Lower lobe of right lung (tissue), 2 donors: ENCODE results near the gene C2CD4C. TPM values are rescaled to one million over a fixed set of nuclear protein-coding genes. Genes with fewer than 3 reads are reported as not detected.

Experiments used
- ATAC-seq, 2 donors: fragments of 200-7000 bp; cut with Tn5 transposase; one replicate each; pipeline ENCODE4 v1.9.1; 2020 to 2022; ENCODE audit warnings: mild to moderate bottlenecking in 2 of 2, moderate library complexity in 2 of 2
- DNase-seq: peaks from one replicate; pipeline ENCODE4 v3.0.0-alpha.2; 2020
- H3K27ac ChIP-seq: fragments of 200-600 bp; one replicate; pipeline ENCODE4 v1.8.0; 2022
- H3K27me3 ChIP-seq: fragments of 200-600 bp; one replicate; pipeline ENCODE4 v1.8.0; 2022; ENCODE audit warnings: low read depth
- H3K36me3 ChIP-seq: fragments of 200-600 bp; one replicate; pipeline ENCODE4 v1.8.0; 2022; ENCODE audit warnings: mild to moderate bottlenecking
- H3K4me1 ChIP-seq: fragments of 200-600 bp; one replicate; pipeline ENCODE4 v1.8.0; 2022
- H3K4me3 ChIP-seq: fragments of 200-600 bp; one replicate; pipeline ENCODE4 v1.8.0; 2022; ENCODE audit warnings: mild to moderate bottlenecking
- H3K9me3 ChIP-seq: fragments of 200-600 bp; one replicate; pipeline ENCODE4 v1.8.0; 2022
- intact Hi-C: fragments of 100-400 bp; cut with DNase I; formaldehyde crosslinking; loops from one replicate; pipeline ENCODE4 v1.11.0; 2022
- total RNA-seq: library from RNA; stranded (reverse); fragmentation: NEBNext Ultra II Directional; extraction: Animal tissue kit (Norgen Biotek cat#: 25700); gene quantifications from one replicate; pipeline ENCODE4 v1.2.1, GENCODE V29; 2021
- TF ChIP-seq, protein P1 (sequence below): fragments of 200-600 bp; IDR thresholded peaks from one replicate; pipeline ENCODE4 v1.8.0; 2022; ENCODE audit warnings: antibody characterized with exemption, mild to moderate bottlenecking
- donor health status: DM: no; HTN: yes; CAD: no; lungs with severe emphysema.

The C2CD4C gene
- total RNA-seq, 1 donor from 2014 or later, result 2.2 TPM

DNA sequence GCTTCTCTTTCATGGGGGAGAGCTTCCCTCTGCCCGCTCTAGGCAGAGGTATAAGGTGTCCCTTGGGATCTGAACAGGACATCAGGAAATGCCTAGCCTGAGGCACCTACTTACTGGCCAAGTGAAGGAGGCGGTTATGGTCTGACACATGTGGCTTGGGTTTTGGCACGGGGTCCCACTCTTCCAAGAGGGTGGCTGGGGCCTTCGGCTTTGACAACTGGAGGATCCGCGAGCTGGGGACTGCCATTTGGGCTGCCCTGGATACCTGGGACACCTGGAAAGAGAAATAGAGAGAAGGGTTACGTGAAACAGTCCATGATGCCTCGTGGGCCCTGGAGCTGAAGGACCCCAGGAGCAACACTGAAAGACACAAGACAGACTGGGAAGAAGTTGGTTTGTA, 42.0 kb downstream of the C2CD4C start:
- H3K27ac ChIP-seq, result no peak overlapping the region
- no peak overlapping the region for H3K4me3 ChIP-seq
- peaks cover 4% of the 10 kb centered on the region for H3K4me1 ChIP-seq
- DNase-seq (no peak), ATAC-seq (no peak)
- intact Hi-C loops, result no loop called here
- no peaks in the 10 kb centered on the region for H3K36me3 ChIP-seq
- H3K27me3 ChIP-seq, result peaks cover 7% of the 10 kb centered on the region
- TF ChIP-seq, protein P1, sequence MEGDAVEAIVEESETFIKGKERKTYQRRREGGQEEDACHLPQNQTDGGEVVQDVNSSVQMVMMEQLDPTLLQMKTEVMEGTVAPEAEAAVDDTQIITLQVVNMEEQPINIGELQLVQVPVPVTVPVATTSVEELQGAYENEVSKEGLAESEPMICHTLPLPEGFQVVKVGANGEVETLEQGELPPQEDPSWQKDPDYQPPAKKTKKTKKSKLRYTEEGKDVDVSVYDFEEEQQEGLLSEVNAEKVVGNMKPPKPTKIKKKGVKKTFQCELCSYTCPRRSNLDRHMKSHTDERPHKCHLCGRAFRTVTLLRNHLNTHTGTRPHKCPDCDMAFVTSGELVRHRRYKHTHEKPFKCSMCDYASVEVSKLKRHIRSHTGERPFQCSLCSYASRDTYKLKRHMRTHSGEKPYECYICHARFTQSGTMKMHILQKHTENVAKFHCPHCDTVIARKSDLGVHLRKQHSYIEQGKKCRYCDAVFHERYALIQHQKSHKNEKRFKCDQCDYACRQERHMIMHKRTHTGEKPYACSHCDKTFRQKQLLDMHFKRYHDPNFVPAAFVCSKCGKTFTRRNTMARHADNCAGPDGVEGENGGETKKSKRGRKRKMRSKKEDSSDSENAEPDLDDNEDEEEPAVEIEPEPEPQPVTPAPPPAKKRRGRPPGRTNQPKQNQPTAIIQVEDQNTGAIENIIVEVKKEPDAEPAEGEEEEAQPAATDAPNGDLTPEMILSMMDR, result no peak
- H3K9me3 ChIP-seq, result no peaks in the 10 kb centered on the region

DNA sequence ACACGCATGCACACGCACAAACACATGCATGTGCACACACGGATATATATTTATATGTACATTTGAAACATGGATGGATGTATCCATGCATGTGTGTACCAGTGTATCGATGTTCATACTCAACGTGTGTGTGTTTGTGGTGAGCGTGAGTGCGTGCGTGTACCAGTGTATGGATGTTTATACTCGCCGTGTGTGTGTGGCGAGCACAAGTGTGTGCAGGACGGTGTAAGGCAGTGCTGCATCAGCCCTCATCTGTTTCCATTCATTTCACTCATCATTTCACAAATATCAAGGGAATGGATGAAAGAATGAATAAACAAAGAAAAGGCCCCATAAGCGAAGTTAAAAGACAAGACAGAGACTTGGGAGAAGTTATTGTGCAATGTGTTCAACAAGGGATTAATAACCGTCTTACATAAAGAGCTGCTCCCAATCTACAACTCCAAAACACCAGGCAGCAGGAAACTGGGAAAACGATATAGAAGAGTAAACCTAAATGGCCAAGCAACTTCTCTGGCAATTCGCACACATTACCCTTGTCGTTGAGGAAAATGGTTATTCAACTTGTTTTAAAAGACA, 42.7 kb downstream of the C2CD4C start:
- H3K27me3 ChIP-seq, result peaks cover 4% of the 10 kb centered on the region
- ATAC-seq (no peak), DNase-seq (no peak)

DNA sequence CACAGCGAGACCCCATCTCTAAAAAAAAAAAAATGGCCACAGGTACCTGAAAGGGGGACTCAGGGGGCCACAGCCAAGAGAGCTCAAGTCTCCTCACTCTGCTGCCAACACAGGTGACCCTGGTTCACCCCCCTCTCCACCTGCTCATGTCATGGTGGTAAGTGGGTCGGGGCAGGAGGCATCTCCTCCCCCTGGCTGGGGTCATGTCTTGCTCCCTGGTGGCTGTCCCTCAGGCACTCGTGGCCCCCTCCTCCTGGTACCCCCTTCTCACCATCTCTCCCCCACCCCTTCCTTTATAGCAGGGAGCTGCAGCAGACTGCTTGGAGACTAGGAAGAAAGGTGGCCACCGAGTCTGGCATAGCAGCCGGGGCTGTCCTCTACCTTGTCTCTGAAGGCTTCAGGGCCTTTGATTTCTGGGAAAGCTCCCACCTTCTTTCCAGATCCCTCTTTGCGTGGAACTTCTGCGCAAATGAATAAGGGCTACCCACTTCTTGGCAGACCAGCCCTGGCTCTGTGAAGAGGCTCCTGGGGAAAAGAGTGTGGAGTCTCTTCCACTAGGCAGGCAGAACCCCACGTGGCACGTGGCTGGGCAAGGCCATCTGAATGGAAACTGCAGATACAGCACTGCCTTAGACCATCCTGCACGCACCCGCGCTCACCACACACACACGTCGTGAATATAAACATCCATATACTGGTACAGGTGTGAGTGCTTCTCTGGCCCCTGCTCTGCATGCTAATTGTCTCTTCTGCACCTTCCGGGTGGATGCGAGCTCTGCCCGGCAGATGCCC, 44.3 kb downstream of the C2CD4C start:
- Histone ChIP-seq H3K9me3 (no peaks in the 10 kb centered on the region), H3K4me1 (no peaks in the 10 kb centered on the region), H3K36me3 (no peaks in the 10 kb centered on the region), H3K27me3 (no peaks in the 10 kb centered on the region), H3K4me3 (no peak overlapping the region), H3K27ac (no peak overlapping the region)
- DNase-seq (no peak), ATAC-seq (no peak)
- TF ChIP-seq, protein P1, result no peak
- intact Hi-C loops, result no loop called here

More for the DNA sequence above, 42.7 kb downstream of the C2CD4C start:
- H3K27ac ChIP-seq, result no peak overlapping the region
- TF ChIP-seq, protein P1, result no peak
- intact Hi-C loops, result no loop called here
- no peaks in the 10 kb centered on the region for H3K4me1 ChIP-seq
- no peaks in the 10 kb centered on the region for H3K9me3 ChIP-seq
- H3K4me3 ChIP-seq, result no peak overlapping the region
- no peaks in the 10 kb centered on the region for H3K36me3 ChIP-seq

DNA sequence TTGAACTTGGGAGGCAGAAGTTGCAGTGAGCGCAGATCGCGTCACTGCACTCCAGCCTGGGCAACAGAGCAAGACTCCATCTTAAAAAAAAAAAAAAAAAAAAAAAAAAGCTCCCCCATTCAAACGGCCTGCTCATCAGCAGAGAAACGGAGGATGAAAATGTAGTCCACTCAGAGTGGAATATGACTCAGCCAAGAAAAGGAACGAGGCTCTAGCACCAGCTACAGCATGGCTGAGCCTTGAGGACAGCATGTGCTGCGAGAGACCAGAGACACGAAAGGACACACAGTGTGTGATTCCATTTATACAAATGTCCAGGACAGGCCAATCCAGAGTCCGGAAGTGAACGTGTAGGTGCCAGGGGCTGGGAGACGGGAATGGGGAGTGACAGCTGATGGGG, 46.3 kb downstream of the C2CD4C start:
- Histone ChIP-seq H3K27me3 (peaks cover 5% of the 10 kb centered on the region), H3K27ac (no peak overlapping the region), H3K4me3 (no peak overlapping the region), H3K36me3 (no peaks in the 10 kb centered on the region), H3K4me1 (no peaks in the 10 kb centered on the region), H3K9me3 (no peaks in the 10 kb centered on the region)
- intact Hi-C loops, result no loop called here
- ATAC-seq (no peak), DNase-seq (no peak)
- TF ChIP-seq, protein P1, result no peak

DNA sequence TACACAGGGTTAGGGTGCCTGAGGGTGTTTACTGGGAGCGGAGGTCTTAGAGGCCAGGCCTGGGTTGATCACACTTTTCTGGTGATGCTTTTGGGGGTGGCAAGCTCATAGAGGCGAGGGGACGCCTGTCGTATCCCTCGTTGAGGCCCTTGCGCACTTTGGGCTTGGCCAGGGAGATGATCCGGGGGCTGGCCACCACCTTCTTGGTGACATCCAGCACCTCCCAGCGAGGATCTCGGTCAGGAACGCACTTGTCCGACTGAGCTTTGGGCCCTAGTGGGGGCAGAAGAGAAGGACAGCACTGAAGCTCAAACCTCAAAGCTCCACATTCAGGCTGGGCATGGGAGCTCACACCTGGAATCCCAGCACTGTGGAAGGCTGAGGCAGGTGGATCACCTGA, 46.8 kb downstream of the C2CD4C start:
- no peak for DNase-seq
- no peak for ATAC-seq
- TF ChIP-seq, protein P1, result no peak
- Histone ChIP-seq H3K27me3 (peaks cover 5% of the 10 kb centered on the region), H3K27ac (no peak overlapping the region), H3K4me1 (no peaks in the 10 kb centered on the region), H3K9me3 (no peaks in the 10 kb centered on the region), H3K4me3 (no peak overlapping the region), H3K36me3 (no peaks in the 10 kb centered on the region)
- intact Hi-C loops, result no loop called here
